Sigmoid colon (tissue), 7 donors: ENCODE measurements around the gene TBL3. TPM values are rescaled to one million over a fixed set of nuclear protein-coding genes. Genes with fewer than 3 reads are reported as not detected.

Source experiments
- DNase-seq: peaks from one replicate; pipeline ENCODE4 v3.0.0-alpha.2; 2019
- H3K27ac ChIP-seq, 4 donors: fragments of 200-600 bp; sonication (generic); one replicate each; pipeline ENCODE4 v1.5.1; 2016 to 2019; ENCODE audit warnings: mild to moderate bottlenecking in 1 of 4
- H3K27me3 ChIP-seq, 3 donors: fragments of 200-600 bp; sonication (generic); one replicate each; pipeline ENCODE4 v1.5.1; 2019; ENCODE audit warnings: mild to moderate bottlenecking in 1 of 3
- H3K36me3 ChIP-seq, 4 donors: fragments of 200-600 bp; sonication (generic); one replicate each; pipeline ENCODE4 v1.5.1; 2016 to 2019
- H3K4me1 ChIP-seq, 4 donors: fragments of 200-600 bp; sonication (generic); one replicate each; pipeline ENCODE4 v1.5.1; 2017 to 2019
- H3K4me3 ChIP-seq, 4 donors: fragments of 200-600 bp; sonication (generic); one replicate each; pipeline ENCODE4 v1.5.1; 2017 to 2019; ENCODE audit warnings: mild to moderate bottlenecking in 2 of 4, moderate library complexity in 1 of 4
- H3K9me3 ChIP-seq, 4 donors: fragments of 200-600 bp in 3 of 4; sonication (generic) in 3 of 4; one replicate each; pipeline versions ENCODE4 v1.5.1 to v1.6.1; 2013 to 2019
- CTCF ChIP-seq, 4 experiments: fragments of 450-650 bp in 3 of 4; fragments of 200-600 bp in 1 of 4; IDR thresholded peaks; one replicate each; pipeline ENCODE4 v1.5.1; 2016 to 2019; ENCODE audit warnings: antibody characterized with exemption in 4 of 4, mild to moderate bottlenecking in 3 of 4, moderate library complexity in 2 of 4
- EP300 ChIP-seq, 4 donors: sonication (generic); formaldehyde crosslinking; IDR thresholded peaks; one replicate each; pipeline ENCODE4 v1.6.1; 2017; ENCODE audit warnings: antibody characterized with exemption in 4 of 4
- POLR2A ChIP-seq, 2 donors: fragments of 450-650 bp; IDR thresholded peaks; one replicate each; pipeline ENCODE4 v1.6.1; 2016; ENCODE audit warnings: antibody characterized with exemption in 2 of 2, mild to moderate bottlenecking in 2 of 2, moderate library complexity in 2 of 2
- POLR2AphosphoS5 ChIP-seq, 4 donors: sonication (generic); formaldehyde crosslinking; IDR thresholded peaks; one replicate each; pipeline ENCODE4 v1.6.1; 2017; ENCODE audit warnings: antibody characterized with exemption in 4 of 4
- WGBS, 2 donors: extraction: QIAGEN DNeasy Blood & Tissue Kit; methylation state at CpG; one replicate each; pipeline ENCODE4 v1.1.7; 2013; 5-methylcytosine and 5-hydroxymethylcytosine counted together
- intact Hi-C: fragments of 100-400 bp; cut with DNase I; formaldehyde crosslinking; loops from one replicate; pipeline ENCODE4 v1.15.1; 2023
- polyA plus RNA-seq, 3 donors: library from polyadenylated mRNA; stranded (reverse); fragments of 200-250 nt; gene quantifications; one replicate each; pipeline ENCODE4 v1.2.3, GENCODE V29; 2013
- total RNA-seq, 4 donors: library from RNA; depleted of rRNA; stranded (reverse); fragments of >200 nt; gene quantifications; one replicate each; pipeline ENCODE4 v1.1.0, GENCODE V29; 2016
- donor health status: healthy with polysubstance abuse.
- donor health status: Bipolar disorder and iron deficiency.
- donor health status: healthy.

TBL3 gene
- total and polyA plus RNA-seq, 7 donors = 14.3 to 37.4 (median 25.4) TPM

DNA sequence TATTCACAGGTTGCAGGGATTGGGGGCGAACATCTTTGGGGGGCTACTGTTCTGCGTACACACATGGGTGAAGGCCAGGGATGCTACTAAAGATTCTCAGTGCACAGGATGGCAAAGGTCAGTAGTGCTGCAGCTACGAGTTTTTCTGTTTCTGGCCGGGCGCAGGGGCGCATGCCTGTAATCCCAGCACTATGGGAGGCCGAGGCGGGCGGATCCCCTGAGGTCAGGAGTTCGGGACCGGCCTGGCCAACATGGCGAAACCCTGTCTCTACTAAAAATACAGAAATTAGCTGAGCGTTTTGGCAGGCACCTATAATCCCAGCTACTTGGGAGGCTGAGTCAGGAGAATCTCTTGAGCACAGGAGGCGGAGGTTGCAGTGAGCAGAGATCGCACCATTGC is 41.7 kb downstream of the TBL3 start:
- Histone ChIP-seq H3K27me3 (peaks cover 0 to 8% (median 8%) of the 10 kb centered on the region in 3 donors), H3K9me3 (no peaks in the 10 kb centered on the region), H3K27ac (no peak overlapping the region), H3K4me3 (no peak overlapping the region), H3K4me1 (peaks cover 0 to 19% (median 13%) of the 10 kb centered on the region in 4 donors), H3K36me3 (no peaks in the 10 kb centered on the region)
- TF ChIP-seq POLR2A (IDR thresholded peaks at IDR 0.05) (no peak), EP300 (IDR thresholded peaks at IDR 0.05) (no peak), POLR2AphosphoS5 (IDR thresholded peaks at IDR 0.05) (no peak)
- WGBS, 2 donors = 94% methylated on average over 15 of the region's 15 CpGs
- intact Hi-C loops = no loop called here
- no peak for DNase-seq

DNA sequence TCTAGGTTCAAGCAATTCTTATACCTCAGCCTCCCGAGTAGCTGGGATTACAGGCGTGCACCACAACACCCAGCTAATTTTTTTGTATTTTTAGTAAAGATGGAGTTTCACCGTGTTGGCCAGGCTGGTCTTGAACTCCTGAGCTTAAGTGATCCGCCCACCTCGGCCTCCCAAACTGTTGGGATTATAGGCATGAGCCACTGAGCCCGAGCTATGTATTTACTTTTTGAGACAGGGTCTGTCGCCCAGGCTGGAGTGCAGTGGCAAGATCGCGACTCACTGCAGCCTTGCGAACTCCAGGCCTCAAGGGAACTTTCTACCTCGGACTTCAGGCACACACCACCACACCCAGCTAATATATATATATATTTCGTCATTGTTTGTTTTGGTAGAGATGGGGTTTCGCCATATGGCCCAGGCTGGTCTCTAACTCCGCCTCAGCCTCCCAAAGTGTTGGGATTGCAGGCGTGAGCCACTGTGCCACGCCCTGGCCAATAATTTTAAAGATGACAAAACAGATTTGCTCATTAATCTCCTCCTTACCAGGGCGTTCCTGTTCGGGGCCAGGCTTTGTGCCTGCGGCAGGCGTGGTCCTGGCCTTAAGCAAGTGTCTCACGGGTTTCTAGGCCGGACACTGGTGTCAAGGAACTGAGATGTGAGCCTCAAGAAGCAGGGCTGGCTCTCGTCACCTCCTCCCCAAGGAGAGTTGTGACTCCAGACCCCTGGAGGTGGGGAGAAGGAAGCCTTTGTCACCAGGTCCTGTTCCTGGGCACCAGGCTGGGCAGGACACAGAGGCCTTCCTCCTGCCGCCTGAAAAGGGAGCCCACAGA is 43.5 kb downstream of the TBL3 start:
- WGBS, 2 donors = 18 to 73% methylated on average over 24 of the region's 24 CpGs
- Histone ChIP-seq H3K9me3 (no peaks in the 10 kb centered on the region), H3K27ac (no peak overlapping the region), H3K4me3 (no peak overlapping the region), H3K36me3 (no peaks in the 10 kb centered on the region), H3K4me1 (peaks cover 0 to 16% (median 13%) of the 10 kb centered on the region in 4 donors), H3K27me3 (peaks cover 15 to 27% (median 25%) of the 10 kb centered on the region in 3 donors)
- intact Hi-C loops = no loop called here
- no peak for DNase-seq
- TF ChIP-seq POLR2AphosphoS5 (IDR thresholded peaks at IDR 0.05) (no peak), EP300 (IDR thresholded peaks at IDR 0.05) (no peak), POLR2A (IDR thresholded peaks at IDR 0.05) (no peak), CTCF (IDR thresholded peaks at IDR 0.05) (no peak)

- no peak overlapping the region for H3K4me3 ChIP-seq
- no peaks in the 10 kb centered on the region for H3K9me3 ChIP-seq
- no peak for TF ChIP-seq CTCF (IDR thresholded peaks at IDR 0.05)
- TF ChIP-seq EP300 (IDR thresholded peaks at IDR 0.05) = no peak
- TF ChIP-seq POLR2A (IDR thresholded peaks at IDR 0.05) = no peak
- no peak for TF ChIP-seq POLR2AphosphoS5 (IDR thresholded peaks at IDR 0.05)
- intact Hi-C loops = no loop called here
- peaks cover 20 to 32% (median 31%) of the 10 kb centered on the region in 3 donors for H3K27me3 ChIP-seq
- no peak overlapping the region for H3K27ac ChIP-seq
- H3K4me1 ChIP-seq = peaks cover 0 to 15% (median 13%) of the 10 kb centered on the region in 4 donors
- DNase-seq = no peak
- H3K36me3 ChIP-seq = no peaks in the 10 kb centered on the region
- 32 to 77% methylated on average over 7 of the region's 7 CpGs for WGBS, 2 donors
These were observed 44.0 kb downstream of the TBL3 start for GRCh38 chr16:2015947-2016208.

DNA sequence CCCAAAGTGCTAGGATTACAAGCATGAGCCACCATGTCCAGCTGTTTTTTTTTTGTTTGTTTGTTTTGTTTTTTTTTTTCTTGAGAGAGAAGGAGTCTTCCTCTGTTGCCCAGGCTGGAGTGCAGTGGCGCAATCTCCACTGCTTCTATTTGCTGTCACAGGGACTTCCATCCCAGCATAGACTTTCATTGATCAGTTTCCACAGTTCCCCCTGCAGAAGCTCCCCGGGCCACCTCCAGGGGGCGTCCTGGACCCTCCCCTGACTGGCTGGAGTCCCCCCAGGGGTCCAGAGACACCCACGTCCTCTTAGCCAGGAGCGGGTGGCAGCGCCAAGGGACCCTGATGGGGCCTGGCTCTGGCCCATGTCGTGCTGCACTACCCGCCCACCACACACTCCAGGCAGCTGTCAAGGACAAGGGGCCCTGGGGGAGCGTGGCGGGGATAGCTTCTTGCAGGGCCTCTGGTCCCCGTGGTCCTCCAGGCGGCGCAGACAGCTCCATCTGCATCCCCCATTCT is 44.6 kb downstream of the TBL3 start:
- no peaks in the 10 kb centered on the region for H3K9me3 ChIP-seq
- no peak for DNase-seq
- H3K4me3 ChIP-seq = no peak overlapping the region
- peaks cover 0 to 15% (median 13%) of the 10 kb centered on the region in 4 donors for H3K4me1 ChIP-seq
- H3K27ac ChIP-seq = no peak overlapping the region
- intact Hi-C loops = no loop called here
- 54 to 73% methylated on average over 13 of the region's 13 CpGs for WGBS, 2 donors
- TF ChIP-seq POLR2AphosphoS5 (IDR thresholded peaks at IDR 0.05) = no peak
- TF ChIP-seq EP300 (IDR thresholded peaks at IDR 0.05) = no peak
- no peak for TF ChIP-seq CTCF (IDR thresholded peaks at IDR 0.05)
- TF ChIP-seq POLR2A (IDR thresholded peaks at IDR 0.05) = no peak
- H3K27me3 ChIP-seq = peaks cover 22 to 38% (median 37%) of the 10 kb centered on the region in 3 donors
- no peaks in the 10 kb centered on the region for H3K36me3 ChIP-seq

GRCh38 chr16:2019518-2019920 is 47.7 kb downstream of the TBL3 start, which contains the start of gene NPW:
NPW (plus strand) TSS chr16:2019785.
- peaks cover 25 to 42% (median 40%) of the 10 kb centered on the region in 3 donors for H3K27me3 ChIP-seq
- no peak for DNase-seq
- intact Hi-C loops = no loop called here
- peak within 1 kb of the TSS in 1 of 4 donors; percentile 1 for H3K4me3 ChIP-seq
- peaks cover 4 to 32% (median 29%) of the 10 kb centered on the region in 4 donors for H3K4me1 ChIP-seq
- no peaks in the 10 kb centered on the region for H3K9me3 ChIP-seq
- no peak within 1 kb of the TSS for H3K27ac ChIP-seq
- no peaks in the 10 kb centered on the region for H3K36me3 ChIP-seq
- TF ChIP-seq CTCF (IDR thresholded peaks at IDR 0.05) = no peak
- TF ChIP-seq POLR2A (IDR thresholded peaks at IDR 0.05) = no peak
- no peak for TF ChIP-seq POLR2AphosphoS5 (IDR thresholded peaks at IDR 0.05)
- TF ChIP-seq EP300 (IDR thresholded peaks at IDR 0.05) = no peak
- WGBS, 2 donors = 1 to 2% methylated on average over 33 of the region's 33 CpGs
